ENCODE measurements around the gene ZBTB24. TPM values are rescaled to one million over a fixed set of nuclear protein-coding genes. Genes with fewer than 3 reads are reported as not detected.

The ZBTB24 gene
- total RNA-seq, 1 experiment from 2014 or later = 10.4 TPM

GRCh38 chr6:109445382-109445781 lies 37.6 kb downstream of the ZBTB24 start:
- H3K4me3 Mint-ChIP-seq (ENCODE audit: unreplicated experiment) = no peak overlapping the region
- no peaks in the 10 kb centered on the region for H3K27me3 Mint-ChIP-seq (ENCODE audit: insufficient read depth, unreplicated experiment)
- no peak overlapping the region for H3K27ac Mint-ChIP-seq (ENCODE audit: low read depth, unreplicated experiment)
- no peaks in the 10 kb centered on the region for H3K9me3 Mint-ChIP-seq (ENCODE audit: unreplicated experiment)
- ChIA-PET POLR2A (interaction anchor here (0.7 to 9.4 kb wide), 4 partner anchors 14 to 350 kb away, joined by 3 to 93 read pairs (median 5); partner anchors contain the start of genes CD164, CEP57L1 and SESN1), CTCF (no interaction called here)
- peaks cover 30% of the 10 kb centered on the region for H3K36me3 Mint-ChIP-seq (ENCODE audit: insufficient read depth, unreplicated experiment)
- TF ChIP-seq CTCF (IDR thresholded peaks at IDR 0.05; ENCODE audit: unreplicated experiment) = no peak
- H3K4me1 Mint-ChIP-seq (ENCODE audit: insufficient read depth, unreplicated experiment) = peaks cover 8% of the 10 kb centered on the region
- no TSS peak for BruUV-seq (replicated peaks)
- intact Hi-C loops (cut with micrococcal nuclease) = no loop called here
- no peak for DNase-seq (ENCODE audit: unreplicated experiment)

- H3K9me3 Mint-ChIP-seq (ENCODE audit: unreplicated experiment) = no peaks in the 10 kb centered on the region
- no peak overlapping the region for H3K4me3 Mint-ChIP-seq (ENCODE audit: unreplicated experiment)
- no peak for TF ChIP-seq CTCF (IDR thresholded peaks at IDR 0.05; ENCODE audit: unreplicated experiment)
- DNase-seq (ENCODE audit: unreplicated experiment) = no peak
- CTCF ChIA-PET = interaction anchor here (0.6 to 1.7 kb wide), 6 partner anchors 14 to 256 kb away, joined by 3 to 5 read pairs (median 4); no protein-coding TSS in a partner anchor
- intact Hi-C loops (cut with micrococcal nuclease) = no loop called here
- no peak overlapping the region for H3K27ac Mint-ChIP-seq (ENCODE audit: low read depth, unreplicated experiment)
- peaks cover 31% of the 10 kb centered on the region for H3K36me3 Mint-ChIP-seq (ENCODE audit: insufficient read depth, unreplicated experiment)
- no peaks in the 10 kb centered on the region for H3K27me3 Mint-ChIP-seq (ENCODE audit: insufficient read depth, unreplicated experiment)
- H3K4me1 Mint-ChIP-seq (ENCODE audit: insufficient read depth, unreplicated experiment) = peaks cover 8% of the 10 kb centered on the region
- POLR2A ChIA-PET = interaction anchor here (0.9 to 9.4 kb wide), 4 partner anchors 8 to 60 kb away, joined by 3 to 93 read pairs (median 12); partner anchors contain the start of genes CD164 and MICAL1
- BruUV-seq (replicated peaks) = no TSS peak
Measured at GRCh38 chr6:109443425-109443950, 39.5 kb downstream of the ZBTB24 start.

GRCh38 chr6:109442393-109442924 lies 40.6 kb downstream of the ZBTB24 start:
- Mint-ChIP-seq H3K27me3 (ENCODE audit: insufficient read depth, unreplicated experiment) (no peaks in the 10 kb centered on the region), H3K9me3 (ENCODE audit: unreplicated experiment) (no peaks in the 10 kb centered on the region), H3K4me1 (ENCODE audit: insufficient read depth, unreplicated experiment) (peaks cover 8% of the 10 kb centered on the region), H3K36me3 (ENCODE audit: insufficient read depth, unreplicated experiment) (peaks cover 26% of the 10 kb centered on the region), H3K4me3 (ENCODE audit: unreplicated experiment) (no peak overlapping the region), H3K27ac (ENCODE audit: low read depth, unreplicated experiment) (no peak overlapping the region)
- no TSS peak for BruUV-seq (replicated peaks)
- CTCF ChIA-PET = interaction anchor here (0.9 to 2.9 kb wide), 9 partner anchors 8 to 597 kb away, joined by 3 to 25 read pairs (median 4); partner anchors contain the start of gene CD164
- DNase-seq (ENCODE audit: unreplicated experiment) = no peak
- TF ChIP-seq CTCF (IDR thresholded peaks at IDR 0.05; ENCODE audit: unreplicated experiment) = no peak
- POLR2A ChIA-PET = interaction anchor here (0.6 to 9.4 kb wide), 8 partner anchors 9 to 1540 kb away, joined by 3 to 93 read pairs (median 5); partner anchors contain the start of genes CD164 and MICAL1
- intact Hi-C loops (cut with micrococcal nuclease) = no loop called here

- Mint-ChIP-seq H3K36me3 (ENCODE audit: insufficient read depth, unreplicated experiment) (peaks cover 19% of the 10 kb centered on the region), H3K27ac (ENCODE audit: low read depth, unreplicated experiment) (peak overlapping the region; percentile 96), H3K9me3 (ENCODE audit: unreplicated experiment) (no peaks in the 10 kb centered on the region), H3K4me3 (ENCODE audit: unreplicated experiment) (peak overlapping the region; percentile 89), H3K4me1 (ENCODE audit: insufficient read depth, unreplicated experiment) (peaks cover 8% of the 10 kb centered on the region), H3K27me3 (ENCODE audit: insufficient read depth, unreplicated experiment) (no peaks in the 10 kb centered on the region)
- no peak for TF ChIP-seq CTCF (IDR thresholded peaks at IDR 0.05; ENCODE audit: unreplicated experiment)
- ChIA-PET POLR2A (interaction anchor here (0.6 to 9.4 kb wide), 16 partner anchors 10 to 432 kb away, joined by 3 to 93 read pairs (median 5); partner anchors contain the start of genes CD164, MICAL1, SESN1 and ZBTB24), CTCF (interaction anchor here (0.6 to 2.9 kb wide), 15 partner anchors 9 to 598 kb away, joined by 3 to 25 read pairs (median 4); partner anchors contain the start of genes CD164 and MICAL1)
- intact Hi-C loops (cut with micrococcal nuclease) = loop anchor here (2.0 kb wide), 1 partner anchor 42 kb away; the partner anchor contains the start of gene ZBTB24
- DNase-seq (ENCODE audit: unreplicated experiment) = peak; percentile 62
- BruUV-seq (replicated peaks) = TSS peak; percentile 38
Measured at GRCh38 chr6:109441069-109441816, 41.8 kb downstream of the ZBTB24 start.

All from MCF 10A (cell line).